ENCODE measurements around the gene SNED1. TPM values are rescaled to one million over a fixed set of nuclear protein-coding genes. Genes with fewer than 3 reads are reported as not detected.

Gene SNED1
- total RNA-seq, 1 donor from 2014 or later = 2.3 TPM

DNA sequence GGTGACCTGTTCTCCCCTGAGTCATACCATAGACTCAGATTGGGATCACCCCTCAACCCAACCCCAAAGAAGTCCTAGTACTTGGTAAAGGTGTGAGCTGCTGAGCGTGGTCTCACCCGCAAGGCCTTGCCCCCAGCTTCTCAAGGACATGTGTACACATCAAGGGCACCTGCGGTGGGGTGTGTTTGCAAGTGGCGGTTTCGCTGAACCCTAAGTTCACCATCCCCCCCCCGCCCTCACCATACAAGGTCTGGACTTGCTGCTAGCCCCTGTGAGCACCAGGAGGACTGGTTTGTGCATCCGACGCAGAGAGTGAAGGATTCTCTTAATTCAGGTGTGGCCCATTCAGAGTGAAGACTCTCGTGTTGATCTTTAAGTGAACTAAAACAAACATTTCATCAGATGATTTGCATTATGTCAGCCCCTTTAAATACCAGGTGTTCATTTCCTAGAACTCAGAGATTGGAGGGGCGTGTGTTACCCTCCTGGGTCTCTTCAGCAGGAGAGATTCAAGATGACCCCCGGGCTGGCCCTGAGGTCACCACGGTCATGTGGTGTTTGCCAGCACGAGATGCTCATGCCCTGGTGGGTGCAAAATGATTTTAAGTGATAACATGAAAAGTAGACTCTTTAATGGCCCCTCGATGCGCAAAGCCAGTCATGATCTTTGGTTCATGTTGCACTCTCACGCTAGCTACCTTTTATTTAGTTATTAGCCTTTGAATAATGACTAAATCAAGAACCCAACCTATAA is 75.8 kb downstream of the SNED1 start:
- no peaks in the 10 kb centered on the region for H3K4me1 Mint-ChIP-seq (ENCODE audit: unreplicated experiment)
- TF ChIP-seq, protein P1, sequence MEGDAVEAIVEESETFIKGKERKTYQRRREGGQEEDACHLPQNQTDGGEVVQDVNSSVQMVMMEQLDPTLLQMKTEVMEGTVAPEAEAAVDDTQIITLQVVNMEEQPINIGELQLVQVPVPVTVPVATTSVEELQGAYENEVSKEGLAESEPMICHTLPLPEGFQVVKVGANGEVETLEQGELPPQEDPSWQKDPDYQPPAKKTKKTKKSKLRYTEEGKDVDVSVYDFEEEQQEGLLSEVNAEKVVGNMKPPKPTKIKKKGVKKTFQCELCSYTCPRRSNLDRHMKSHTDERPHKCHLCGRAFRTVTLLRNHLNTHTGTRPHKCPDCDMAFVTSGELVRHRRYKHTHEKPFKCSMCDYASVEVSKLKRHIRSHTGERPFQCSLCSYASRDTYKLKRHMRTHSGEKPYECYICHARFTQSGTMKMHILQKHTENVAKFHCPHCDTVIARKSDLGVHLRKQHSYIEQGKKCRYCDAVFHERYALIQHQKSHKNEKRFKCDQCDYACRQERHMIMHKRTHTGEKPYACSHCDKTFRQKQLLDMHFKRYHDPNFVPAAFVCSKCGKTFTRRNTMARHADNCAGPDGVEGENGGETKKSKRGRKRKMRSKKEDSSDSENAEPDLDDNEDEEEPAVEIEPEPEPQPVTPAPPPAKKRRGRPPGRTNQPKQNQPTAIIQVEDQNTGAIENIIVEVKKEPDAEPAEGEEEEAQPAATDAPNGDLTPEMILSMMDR (IDR thresholded peaks at IDR 0.05; ENCODE audit: unreplicated experiment) = no peak
- H3K4me3 Mint-ChIP-seq (ENCODE audit: unreplicated experiment) = no peak overlapping the region
- H3K36me3 Mint-ChIP-seq (ENCODE audit: low read depth, unreplicated experiment) = peaks cover 9% of the 10 kb centered on the region
- H3K9me3 Mint-ChIP-seq (ENCODE audit: unreplicated experiment) = no peaks in the 10 kb centered on the region
- peaks cover 3% of the 10 kb centered on the region for H3K27me3 Mint-ChIP-seq (ENCODE audit: unreplicated experiment)
- no peak for DNase-seq (ENCODE audit: low spot score)
- H3K27ac Mint-ChIP-seq (ENCODE audit: unreplicated experiment) = no peak overlapping the region

DNA sequence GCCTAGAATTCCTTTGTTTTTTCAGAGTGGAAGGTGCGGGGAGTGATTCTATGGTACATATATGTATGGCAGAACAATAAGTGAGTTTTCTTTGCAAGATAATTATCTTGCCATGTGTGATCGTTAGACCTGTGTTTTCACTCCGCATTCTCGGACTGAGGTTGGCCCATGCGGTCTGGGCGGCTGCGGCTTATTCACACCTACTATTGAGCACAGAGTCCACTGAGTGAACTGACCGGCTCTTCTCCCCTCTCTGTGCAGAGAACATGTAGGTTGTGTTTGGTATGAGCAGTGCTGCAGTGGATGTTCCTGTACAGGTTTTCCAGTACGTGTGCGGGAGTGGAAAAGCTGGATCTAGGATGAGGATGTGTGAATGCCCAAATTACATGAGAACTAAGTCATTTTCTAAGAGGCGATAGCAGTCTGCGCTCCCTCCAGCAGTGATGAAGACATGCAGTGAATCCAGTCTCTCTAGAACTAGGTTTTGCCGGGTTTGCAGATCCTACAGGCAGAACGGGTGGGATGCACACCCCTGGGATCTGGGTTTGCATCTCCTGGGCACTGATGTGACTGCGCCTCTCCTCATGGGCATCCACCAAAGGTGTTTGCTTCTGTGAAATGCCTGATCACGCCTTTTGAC is 76.6 kb downstream of the SNED1 start:
- no peaks in the 10 kb centered on the region for H3K9me3 Mint-ChIP-seq (ENCODE audit: unreplicated experiment)
- TF ChIP-seq, protein P1 (IDR thresholded peaks at IDR 0.05; ENCODE audit: unreplicated experiment) = no peak
- peaks cover 9% of the 10 kb centered on the region for H3K36me3 Mint-ChIP-seq (ENCODE audit: low read depth, unreplicated experiment)
- peaks cover 3% of the 10 kb centered on the region for H3K27me3 Mint-ChIP-seq (ENCODE audit: unreplicated experiment)
- DNase-seq (ENCODE audit: low spot score) = no peak
- no peak overlapping the region for H3K4me3 Mint-ChIP-seq (ENCODE audit: unreplicated experiment)
- H3K27ac Mint-ChIP-seq (ENCODE audit: unreplicated experiment) = no peak overlapping the region
- no peaks in the 10 kb centered on the region for H3K4me1 Mint-ChIP-seq (ENCODE audit: unreplicated experiment)

DNA sequence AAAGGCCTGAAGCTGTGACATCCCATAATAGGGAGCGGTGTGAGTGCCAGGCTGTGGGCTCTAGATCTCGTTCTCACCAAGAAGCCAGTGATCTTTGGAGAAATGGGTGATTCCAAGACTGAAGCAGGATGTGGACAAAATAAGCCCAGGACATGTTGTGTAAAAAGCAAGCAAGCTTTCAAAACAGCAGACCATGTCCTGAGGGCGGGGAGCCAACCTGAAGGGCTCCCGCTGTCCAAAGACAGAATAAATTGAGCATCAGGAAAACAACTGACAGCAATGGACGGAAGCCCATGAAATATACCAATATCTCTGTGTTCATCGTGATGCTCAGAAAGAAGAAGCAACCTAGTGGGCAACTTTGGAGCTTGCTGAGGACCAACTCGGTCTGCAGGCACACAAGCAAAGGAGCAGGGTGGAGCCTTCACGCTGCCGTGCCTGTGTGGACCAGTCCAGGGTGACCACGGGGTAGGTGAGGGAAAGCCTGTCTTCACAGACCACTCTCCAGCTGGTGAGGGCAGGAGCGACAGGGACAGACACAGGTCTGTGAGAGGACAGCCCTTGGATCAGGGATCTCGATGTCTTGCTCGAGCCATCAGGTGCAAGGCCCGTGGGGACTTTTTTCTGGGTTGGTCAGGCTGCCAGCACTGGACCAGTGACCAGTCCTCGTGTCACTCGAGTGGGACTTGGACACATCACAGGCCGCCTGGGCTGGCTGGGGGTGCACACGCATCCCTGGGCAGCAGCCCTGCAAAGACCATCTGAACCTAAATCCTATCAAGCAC is 82.2 kb downstream of the SNED1 start:
- TF ChIP-seq, protein P1 (IDR thresholded peaks at IDR 0.05; ENCODE audit: unreplicated experiment) = no peak
- DNase-seq (ENCODE audit: low spot score) = no peak
- Mint-ChIP-seq H3K27ac (ENCODE audit: unreplicated experiment) (no peak overlapping the region), H3K27me3 (ENCODE audit: unreplicated experiment) (peaks cover 11% of the 10 kb centered on the region), H3K4me3 (ENCODE audit: unreplicated experiment) (no peak overlapping the region), H3K36me3 (ENCODE audit: low read depth, unreplicated experiment) (peaks cover 13% of the 10 kb centered on the region), H3K9me3 (ENCODE audit: unreplicated experiment) (no peaks in the 10 kb centered on the region), H3K4me1 (ENCODE audit: unreplicated experiment) (peaks cover 19% of the 10 kb centered on the region)

DNA sequence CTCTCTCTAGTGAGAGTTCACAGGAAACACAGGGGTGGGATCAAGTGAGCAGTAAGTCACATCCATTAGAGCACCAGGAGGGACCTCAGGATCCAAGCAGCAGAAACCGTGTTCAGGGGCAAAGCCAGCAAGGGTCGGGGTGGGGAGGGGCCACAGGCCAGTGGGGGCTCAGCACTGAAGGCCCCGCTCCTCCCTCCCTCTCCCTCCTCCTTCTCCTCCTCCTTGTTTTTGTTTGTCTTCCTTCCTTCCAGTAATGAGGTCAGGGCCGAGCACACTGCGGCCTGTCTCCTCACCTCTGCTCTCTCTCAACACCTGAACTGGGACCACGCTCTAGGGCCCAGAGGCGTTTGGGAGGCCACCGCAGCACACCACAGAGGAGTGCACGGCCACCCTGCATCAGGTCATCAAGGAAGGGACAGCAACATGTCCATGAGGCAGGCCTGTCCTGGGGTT is 82.8 kb downstream of the SNED1 start:
- peaks cover 16% of the 10 kb centered on the region for H3K36me3 Mint-ChIP-seq (ENCODE audit: low read depth, unreplicated experiment)
- no peak overlapping the region for H3K4me3 Mint-ChIP-seq (ENCODE audit: unreplicated experiment)
- TF ChIP-seq, protein P1 (IDR thresholded peaks at IDR 0.05; ENCODE audit: unreplicated experiment) = no peak
- no peak for DNase-seq (ENCODE audit: low spot score)
- no peaks in the 10 kb centered on the region for H3K9me3 Mint-ChIP-seq (ENCODE audit: unreplicated experiment)
- peaks cover 19% of the 10 kb centered on the region for H3K4me1 Mint-ChIP-seq (ENCODE audit: unreplicated experiment)
- no peak overlapping the region for H3K27ac Mint-ChIP-seq (ENCODE audit: unreplicated experiment)
- H3K27me3 Mint-ChIP-seq (ENCODE audit: unreplicated experiment) = peaks cover 11% of the 10 kb centered on the region
